Spleen (tissue), 11 donors: ENCODE measurements around the gene SPRY1. TPM values are rescaled to one million over a fixed set of nuclear protein-coding genes. Genes with fewer than 3 reads are reported as not detected.

Experiments used
- DNase-seq: peaks from one replicate; pipeline ENCODE4 v3.0.0-alpha.2; 2020
- H3K27ac ChIP-seq, 8 donors: fragments of 200-600 bp; sonication (generic) in 7 of 8; 1 replicate in 4 of 8; 2 replicates in 4 of 8; pipeline versions ENCODE4 v1.5.0 to v1.8.0; 2016 to 2021; ENCODE audit warnings: inconsistent platforms in 4 of 8, mild to moderate bottlenecking in 4 of 8, moderate library complexity in 1 of 8
- H3K27me3 ChIP-seq, 7 donors: fragments of 200-600 bp; sonication (generic) in 6 of 7; replicated peaks in 1 of 7; 1 replicate in 4 of 7; 2 replicates in 3 of 7; pipeline versions ENCODE4 v1.5.0 to v1.8.0; 2016 to 2021; ENCODE audit warnings: inconsistent platforms in 3 of 7, mild to moderate bottlenecking in 1 of 7
- H3K36me3 ChIP-seq, 6 donors: fragments of 200-600 bp; sonication (generic) in 5 of 6; 1 replicate in 4 of 6; 2 replicates in 2 of 6; pipeline versions ENCODE4 v1.5.0 to v1.8.0; 2016 to 2021; ENCODE audit warnings: inconsistent platforms in 2 of 6
- H3K4me1 ChIP-seq, 6 donors: fragments of 200-600 bp; sonication (generic) in 5 of 6; 1 replicate in 3 of 6; 2 replicates in 3 of 6; pipeline versions ENCODE4 v1.5.0 to v1.8.0; 2016 to 2021; ENCODE audit warnings: inconsistent platforms in 3 of 6
- H3K4me3 ChIP-seq, 8 donors: fragments of 200-600 bp; sonication (generic) in 7 of 8; 1 replicate in 4 of 8; 2 replicates in 4 of 8; pipeline versions ENCODE4 v1.5.0 to v1.8.0; 2016 to 2021; ENCODE audit warnings: inconsistent platforms in 4 of 8, mild to moderate bottlenecking in 4 of 8, moderate library complexity in 2 of 8
- H3K9me3 ChIP-seq, 8 donors: fragments of 200-600 bp; sonication (generic) in 7 of 8; 1 replicate in 4 of 8; 2 replicates in 4 of 8; pipeline versions ENCODE4 v1.5.0 to v1.8.0; 2016 to 2021; ENCODE audit warnings: inconsistent platforms in 4 of 8
- POLR2A ChIP-seq, 3 donors: fragments of 450-650 bp; IDR thresholded peaks; one replicate each; pipeline ENCODE4 v1.5.1; 2017; ENCODE audit warnings: antibody characterized with exemption in 3 of 3, mild to moderate bottlenecking in 1 of 3
- POLR2AphosphoS5 ChIP-seq, 3 donors: sonication (generic); formaldehyde crosslinking; IDR thresholded peaks; one replicate each; pipeline ENCODE4 v1.5.1; 2017; ENCODE audit warnings: antibody characterized with exemption in 3 of 3
- WGBS, 5 donors: extraction: QIAGEN DNeasy Blood & Tissue Kit in 3 of 5; methylation state at CpG; one replicate each; pipeline versions ENCODE4 v1.1.5 to v1.1.7; 2013 to 2018; 5-methylcytosine and 5-hydroxymethylcytosine counted together
- intact Hi-C: fragments of 100-400 bp; cut with DNase I; formaldehyde crosslinking; loops from one replicate; pipeline ENCODE4 v1.15.0; 2023; ENCODE audit warnings: low total_unique reads
- polyA plus RNA-seq, 3 donors: library from polyadenylated mRNA; stranded (reverse); fragments of 200-250 nt; gene quantifications; one replicate each; pipeline ENCODE4 v1.2.1, GENCODE V29; 2013
- total RNA-seq, 7 donors: library from RNA; depleted of rRNA in 3 of 7; stranded (reverse); fragments of >200 nt in 3 of 7; fragmentation: NEBNext Ultra II Directional in 4 of 7; extraction: Animal tissue kit (Norgen Biotek cat#: 25700) in 4 of 7; gene quantifications; one replicate each; pipeline versions ENCODE4 v1.1.0 to v1.2.1, GENCODE V29; 2016 to 2021
- TF ChIP-seq, protein P1 (sequence below), 11 experiments: fragments of 200-600 bp in 7 of 11; fragments of 450-650 bp in 4 of 11; sonication (generic) in 4 of 11; IDR thresholded peaks in 8 of 11; conservative IDR thresholded peaks in 3 of 11; 1 replicate in 7 of 11; 2 replicates in 4 of 11; pipeline versions ENCODE4 v1.4.0 to v1.8.0; 2016 to 2021; ENCODE audit warnings: antibody characterized with exemption in 11 of 11, inconsistent platforms in 4 of 11, mild to moderate bottlenecking in 1 of 11
- donor health status: healthy with polysubstance abuse.
- donor health status: DM: no; HTN: no; CAD: no; lungs with moderate emphysema.
- donor health status: DM: no; HTN: no; CAD: no.
- donor health status: Bipolar disorder and iron deficiency.
- donor health status: healthy.
- donor health status: DM: no; HTN: no; CAD: no.
- donor health status: DM: yes; HTN: yes; CAD: no.

The SPRY1 gene
- total and polyA plus RNA-seq, 10 donors: 7.2 to 71.3 (median 30.6) TPM

GRCh38 chr4:123402121-123402465, 5.5 kb downstream of the SPRY1 start:
- intact Hi-C loops: no loop called here
- TF ChIP-seq, protein P1, sequence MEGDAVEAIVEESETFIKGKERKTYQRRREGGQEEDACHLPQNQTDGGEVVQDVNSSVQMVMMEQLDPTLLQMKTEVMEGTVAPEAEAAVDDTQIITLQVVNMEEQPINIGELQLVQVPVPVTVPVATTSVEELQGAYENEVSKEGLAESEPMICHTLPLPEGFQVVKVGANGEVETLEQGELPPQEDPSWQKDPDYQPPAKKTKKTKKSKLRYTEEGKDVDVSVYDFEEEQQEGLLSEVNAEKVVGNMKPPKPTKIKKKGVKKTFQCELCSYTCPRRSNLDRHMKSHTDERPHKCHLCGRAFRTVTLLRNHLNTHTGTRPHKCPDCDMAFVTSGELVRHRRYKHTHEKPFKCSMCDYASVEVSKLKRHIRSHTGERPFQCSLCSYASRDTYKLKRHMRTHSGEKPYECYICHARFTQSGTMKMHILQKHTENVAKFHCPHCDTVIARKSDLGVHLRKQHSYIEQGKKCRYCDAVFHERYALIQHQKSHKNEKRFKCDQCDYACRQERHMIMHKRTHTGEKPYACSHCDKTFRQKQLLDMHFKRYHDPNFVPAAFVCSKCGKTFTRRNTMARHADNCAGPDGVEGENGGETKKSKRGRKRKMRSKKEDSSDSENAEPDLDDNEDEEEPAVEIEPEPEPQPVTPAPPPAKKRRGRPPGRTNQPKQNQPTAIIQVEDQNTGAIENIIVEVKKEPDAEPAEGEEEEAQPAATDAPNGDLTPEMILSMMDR (IDR thresholded peaks at IDR 0.05 in 8 of 11, conservative IDR thresholded peaks at IDR 0.05 in 3 of 11): no peak
- TF ChIP-seq POLR2A (IDR thresholded peaks at IDR 0.05): no peak
- no peak for TF ChIP-seq POLR2AphosphoS5 (IDR thresholded peaks at IDR 0.05)
- WGBS, 5 donors: 83 to 97% (median 89%) methylated on average over 3 of the region's 3 CpGs
- Histone ChIP-seq H3K36me3 (peaks cover 0 to 35% (median 7%) of the 10 kb centered on the region in 6 donors), H3K27ac (peak overlapping the region in 3 of 8 donors; percentile 15 to 89 (median 87)), H3K4me1 (peaks cover 0 to 82% (median 43%) of the 10 kb centered on the region in 6 donors), H3K9me3 (no peaks in the 10 kb centered on the region), H3K27me3 (peaks cover 0 to 30% (median 6%) of the 10 kb centered on the region in 7 donors), H3K4me3 (peak overlapping the region in 2 of 8 donors; percentile 16 to 89)
- no peak for DNase-seq

- DNase-seq: no peak
- no peak overlapping the region for H3K4me3 ChIP-seq
- H3K27ac ChIP-seq: no peak overlapping the region
- H3K27me3 ChIP-seq: peaks cover 0 to 20% (median 4%) of the 10 kb centered on the region in 7 donors
- TF ChIP-seq POLR2A (IDR thresholded peaks at IDR 0.05) (no peak), POLR2AphosphoS5 (IDR thresholded peaks at IDR 0.05) (no peak)
- TF ChIP-seq, protein P1 (IDR thresholded peaks at IDR 0.05 in 8 of 11, conservative IDR thresholded peaks at IDR 0.05 in 3 of 11): no peak
- H3K9me3 ChIP-seq: no peaks in the 10 kb centered on the region
- 80 to 92% (median 88%) methylated on average over 3 of the region's 3 CpGs for WGBS, 5 donors
- intact Hi-C loops: no loop called here
- peaks cover 0 to 35% (median 7%) of the 10 kb centered on the region in 6 donors for H3K36me3 ChIP-seq
- peaks cover 0 to 72% (median 40%) of the 10 kb centered on the region in 6 donors for H3K4me1 ChIP-seq
Measured at GRCh38 chr4:123403080-123403604, 6.5 kb downstream of the SPRY1 start.

- no peak overlapping the region for H3K4me3 ChIP-seq
- H3K4me1 ChIP-seq: peaks cover 0 to 62% (median 34%) of the 10 kb centered on the region in 6 donors
- peaks cover 0 to 6% (median 0%) of the 10 kb centered on the region in 7 donors for H3K27me3 ChIP-seq
- TF ChIP-seq POLR2A (IDR thresholded peaks at IDR 0.05) (no peak), POLR2AphosphoS5 (IDR thresholded peaks at IDR 0.05) (no peak)
- TF ChIP-seq, protein P1 (IDR thresholded peaks at IDR 0.05 in 8 of 11, conservative IDR thresholded peaks at IDR 0.05 in 3 of 11): no peak
- no peaks in the 10 kb centered on the region for H3K9me3 ChIP-seq
- H3K27ac ChIP-seq: no peak overlapping the region
- intact Hi-C loops: no loop called here
- H3K36me3 ChIP-seq: peaks cover 0 to 35% (median 7%) of the 10 kb centered on the region in 6 donors
- no peak for DNase-seq
- 89 to 96% (median 93%) methylated on average over 4 of the region's 4 CpGs for WGBS, 5 donors
Measured at GRCh38 chr4:123404533-123404932, 7.9 kb downstream of the SPRY1 start.

- intact Hi-C loops: no loop called here
- H3K4me3 ChIP-seq: no peak overlapping the region
- WGBS, 5 donors: 75 to 89% (median 83%) methylated on average over 5 of the region's 5 CpGs
- DNase-seq: no peak
- no peaks in the 10 kb centered on the region for H3K27me3 ChIP-seq
- no peak for TF ChIP-seq POLR2A (IDR thresholded peaks at IDR 0.05)
- H3K36me3 ChIP-seq: peaks cover 0 to 35% (median 7%) of the 10 kb centered on the region in 6 donors
- no peaks in the 10 kb centered on the region for H3K9me3 ChIP-seq
- no peak overlapping the region for H3K27ac ChIP-seq
- peaks cover 0 to 53% (median 26%) of the 10 kb centered on the region in 6 donors for H3K4me1 ChIP-seq
Measured at GRCh38 chr4:123405267-123405865, 8.8 kb downstream of the SPRY1 start.
